GM18909 (cell line): Measurements from ENCODE around the gene DHRS11.

Experiments used
- ATAC-seq: cut with Tn5 transposase; IDR thresholded peaks from one replicate; pipeline ENCODE4 v1.9.1; 2021; ENCODE audit warnings: mild to moderate bottlenecking; ENCODE audit not compliant: unreplicated experiment, poor library complexity

The DHRS11 gene

GRCh38 chr17:36643086-36643685 lies 51.5 kb downstream of the DHRS11 start:
- ATAC-seq = no peak

DNA sequence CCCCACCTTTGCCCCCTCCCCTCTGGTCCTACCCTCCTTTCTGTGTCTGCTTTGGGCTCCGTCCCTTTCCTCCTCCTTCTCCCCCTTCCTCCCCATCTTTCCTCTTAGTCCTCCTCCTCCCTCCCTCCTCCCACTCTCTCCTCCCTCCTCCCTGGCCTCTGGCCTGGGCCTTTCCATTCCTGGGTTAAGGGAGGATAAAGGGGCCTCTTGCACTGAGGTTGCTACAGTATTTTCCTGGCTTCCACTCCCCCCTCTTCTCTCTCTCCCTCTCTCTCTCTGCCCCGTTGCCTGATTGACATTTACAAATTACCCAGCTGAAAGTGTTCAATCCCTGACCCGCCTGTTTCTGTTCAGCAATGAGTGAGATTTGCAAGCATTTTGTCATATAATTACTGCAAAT lies 53.7 kb downstream of the DHRS11 start:
- ATAC-seq = no peak

- ATAC-seq = no peak
Observed at GRCh38 chr17:36647636-36648035, 56.0 kb downstream of the DHRS11 start.

- no peak for ATAC-seq
Observed at GRCh38 chr17:36650096-36650775, 58.6 kb downstream of the DHRS11 start.
